Pulmonary artery endothelial cell (primary cell): ENCODE results near the gene DROSHA. TPM values are rescaled to one million over a fixed set of nuclear protein-coding genes. Genes with fewer than 3 reads are reported as not detected.
"Not testable (repeated sequence)": the region's sequence is repeated elsewhere in the genome, so short reads cannot be mapped to it uniquely, and the experiment has no call there.

Experiments
- DNase-seq: peaks from one replicate; pipeline ENCODE4 v3.0.0-alpha.2; 2011; ENCODE audit warnings: low read depth, low spot score
- total RNA-seq: library from RNA; depleted of rRNA; stranded (reverse); fragments of >200 nt; gene quantifications from 2 replicates; pipeline ENCODE4 v1.2.3, GENCODE V29; 2014

Gene DROSHA
- total RNA-seq, 1 donor from 2014 or later = 42.9 TPM

DNA sequence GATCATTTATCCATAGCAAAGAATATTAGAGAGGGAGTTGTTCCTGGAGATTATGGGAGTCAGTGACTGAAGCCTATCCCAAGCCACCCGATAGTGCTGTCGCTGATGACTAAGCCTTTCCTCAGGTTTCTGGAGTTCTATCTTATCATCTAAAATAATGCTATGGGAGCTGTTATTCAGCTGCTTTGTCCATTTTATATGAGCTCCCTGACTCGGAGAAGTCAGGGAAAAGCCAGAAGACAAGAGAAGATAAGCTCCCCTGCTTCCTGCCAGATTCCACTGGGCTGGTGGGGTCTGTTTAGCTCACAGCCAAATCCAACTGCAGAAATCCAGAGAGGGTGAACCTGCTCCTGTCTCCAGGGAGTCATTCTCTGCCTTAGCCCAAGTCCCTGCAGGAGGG lies 148.2 kb downstream of the DROSHA start:
- DNase-seq = no peak

DNA sequence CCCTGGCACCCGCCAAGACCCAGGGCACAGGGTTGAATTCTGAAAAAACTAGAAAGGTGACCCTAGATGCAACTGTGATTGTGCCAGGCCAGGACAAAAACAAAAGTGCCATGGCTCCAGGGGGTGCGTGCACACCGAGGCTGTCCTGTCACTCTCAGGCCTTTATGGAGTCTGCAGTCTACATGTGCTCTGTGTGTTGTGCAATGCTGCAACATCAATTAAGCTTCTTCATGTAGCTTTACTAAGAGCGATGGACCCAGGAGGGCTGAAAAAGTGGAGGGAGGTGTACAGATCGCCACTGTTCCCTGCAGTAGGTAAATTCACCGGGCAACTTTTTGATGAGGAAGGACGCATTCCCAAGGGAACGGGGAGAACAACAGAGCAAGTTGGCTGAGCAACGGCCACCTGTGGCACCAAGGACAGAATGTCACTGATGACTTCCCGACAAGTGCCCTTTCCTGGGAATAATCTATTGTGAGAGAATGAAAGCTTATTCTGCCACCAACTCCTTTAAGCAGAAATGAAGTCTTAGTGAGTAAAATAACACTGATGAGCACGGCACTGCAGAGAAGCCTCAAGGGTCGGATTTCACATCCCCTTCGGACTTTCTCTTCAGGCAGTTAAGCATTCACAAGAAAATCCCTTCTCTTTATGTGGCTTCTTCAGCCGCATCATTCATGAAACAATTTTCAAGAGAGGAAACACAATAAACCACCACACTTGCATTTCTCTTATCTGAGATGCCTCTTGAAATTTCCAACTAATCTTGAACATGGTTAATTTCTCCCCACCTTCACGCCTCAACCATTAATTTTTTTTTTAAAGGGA lies 149.6 kb downstream of the DROSHA start:
- no peak for DNase-seq

DNA sequence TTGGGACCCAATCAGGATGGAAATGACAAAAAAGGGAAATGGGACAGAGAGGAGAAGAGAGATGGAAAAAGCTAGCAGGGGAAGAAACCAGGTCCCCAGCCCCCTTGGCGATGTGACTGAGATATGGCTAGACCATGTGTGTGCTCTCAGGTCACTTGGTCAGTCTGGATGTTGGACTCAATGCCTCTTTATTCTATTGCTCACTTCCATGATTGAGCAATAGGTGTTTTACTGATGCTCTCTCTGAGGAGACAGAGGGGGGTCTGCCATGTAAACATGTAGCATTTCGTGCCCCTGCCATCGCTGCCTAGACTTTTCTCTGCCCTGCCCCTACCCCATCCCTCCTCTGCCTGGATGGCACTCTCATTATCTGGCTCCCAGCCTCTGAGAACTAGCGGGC lies 150.6 kb downstream of the DROSHA start:
- no peak for DNase-seq

DNA sequence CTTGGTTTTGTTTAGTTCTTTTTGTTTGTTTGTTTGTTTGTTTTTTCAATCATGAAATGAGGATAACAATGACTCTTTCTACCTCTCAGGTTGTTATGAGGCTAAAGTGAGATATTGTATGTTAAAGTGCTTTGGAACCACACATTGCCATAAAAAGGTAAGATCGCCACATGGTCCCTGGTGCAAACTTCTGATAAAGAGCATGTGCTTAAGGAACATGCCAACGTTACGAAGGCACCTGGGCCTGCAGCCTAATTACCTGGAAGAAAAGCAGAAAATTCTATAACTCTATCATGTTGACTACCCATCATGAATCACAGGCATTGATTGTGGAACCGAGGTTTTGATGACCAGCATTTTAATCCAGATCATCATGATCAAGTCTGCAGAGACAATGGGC lies 151.8 kb downstream of the DROSHA start:
- DNase-seq = no peak

DNA sequence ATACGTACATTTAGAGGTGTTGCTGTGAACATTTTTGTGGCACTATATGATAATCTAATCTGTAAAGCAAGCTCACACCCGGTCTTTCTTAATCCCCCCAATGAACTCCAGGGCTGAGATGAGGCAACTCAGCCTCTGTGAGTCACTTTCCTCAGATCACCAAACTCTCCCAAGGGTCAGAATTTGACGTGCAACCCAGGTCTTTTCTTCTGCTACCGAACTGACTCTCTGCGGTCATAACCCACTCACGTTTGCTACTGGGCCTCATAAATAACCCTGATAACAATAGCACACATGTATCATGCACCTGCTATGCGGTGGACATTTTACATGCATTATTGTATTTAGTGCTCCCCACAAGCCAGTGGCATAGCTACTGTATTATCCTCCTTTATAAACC lies 153.1 kb downstream of the DROSHA start:
- no peak for DNase-seq

DNA sequence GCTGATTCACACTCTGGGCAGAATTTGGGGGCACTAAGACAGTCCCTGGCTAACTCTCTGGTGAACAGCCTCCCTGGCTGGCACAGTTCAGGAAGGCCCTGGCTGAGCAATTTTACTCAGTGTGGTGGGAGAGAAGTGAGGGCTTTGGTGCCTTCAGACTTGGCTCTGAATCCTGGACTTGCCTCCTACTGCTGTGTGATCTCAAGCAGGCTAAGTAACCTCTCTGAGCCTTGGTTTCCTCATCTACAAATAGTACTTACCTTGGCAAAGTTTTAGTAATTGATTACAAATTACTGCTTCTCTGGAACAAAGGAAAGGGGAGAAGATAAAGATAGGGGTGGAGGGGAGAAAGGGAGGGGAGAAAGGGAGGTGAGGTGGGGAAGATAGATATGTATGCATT lies 153.8 kb downstream of the DROSHA start:
- DNase-seq = no peak

DNA sequence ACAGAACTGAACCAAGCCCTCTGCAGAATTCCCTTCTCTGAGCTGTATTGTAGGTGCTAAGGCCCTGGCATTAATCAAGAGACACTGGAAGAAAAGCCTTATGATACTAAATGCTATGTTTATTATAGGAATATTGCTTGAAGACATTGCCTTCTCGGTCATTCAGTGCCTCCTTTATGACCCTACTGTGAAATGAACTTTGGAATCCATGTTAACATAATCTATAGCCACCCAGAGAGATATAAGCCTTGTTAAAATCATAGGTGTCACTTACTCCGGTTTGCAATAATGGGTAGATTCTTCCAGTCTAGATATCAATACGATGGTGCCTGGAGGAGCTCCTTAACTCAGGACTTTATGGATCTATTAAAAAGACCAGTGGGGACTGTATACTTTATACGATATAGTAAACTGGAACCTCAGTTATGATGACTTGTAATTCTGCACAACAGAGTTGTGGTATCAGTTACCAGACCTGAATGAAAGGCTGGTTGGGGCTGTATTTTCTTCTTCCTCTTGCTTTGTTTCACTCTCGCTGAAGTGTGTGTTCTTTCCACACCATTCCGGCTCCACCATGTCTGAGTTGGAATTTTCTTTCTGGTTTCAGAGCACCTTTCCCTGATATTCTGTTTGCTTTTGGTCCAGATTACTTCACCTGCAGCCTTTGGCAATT lies 154.5 kb downstream of the DROSHA start:
- DNase-seq = no peak

DNA sequence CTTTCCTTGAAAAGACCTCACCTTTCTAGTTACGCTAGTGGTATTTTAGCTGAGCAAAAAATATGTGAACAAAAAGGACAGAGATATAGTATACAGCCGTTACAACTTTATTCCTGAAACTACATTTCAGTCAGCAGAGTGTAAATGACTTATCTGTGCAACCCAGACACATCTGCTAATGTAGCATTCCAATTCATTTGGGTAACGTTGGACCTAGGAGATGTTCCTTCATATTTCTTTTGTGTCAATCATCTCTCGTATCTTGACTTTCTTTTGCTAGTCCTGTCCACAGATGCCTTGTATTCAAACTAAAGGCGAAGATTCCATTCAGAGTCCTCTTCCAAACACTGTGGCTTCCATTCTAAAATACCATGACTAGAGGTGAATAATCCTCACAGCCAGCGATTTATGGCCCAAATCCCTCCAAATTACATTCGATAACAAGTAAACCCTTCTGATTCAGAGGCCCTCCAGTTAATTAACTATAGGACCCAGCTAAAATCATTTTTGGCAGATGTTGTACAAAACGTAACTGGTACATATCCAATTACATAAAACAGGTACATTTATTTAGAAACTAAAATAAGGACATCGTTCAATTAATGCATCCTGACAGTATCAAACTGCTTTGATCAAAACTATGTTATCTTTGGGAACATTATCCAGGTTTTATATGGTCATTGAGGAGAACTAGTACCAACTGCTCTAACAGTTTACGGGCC lies 155.7 kb downstream of the DROSHA start:
- DNase-seq = no peak

DNA sequence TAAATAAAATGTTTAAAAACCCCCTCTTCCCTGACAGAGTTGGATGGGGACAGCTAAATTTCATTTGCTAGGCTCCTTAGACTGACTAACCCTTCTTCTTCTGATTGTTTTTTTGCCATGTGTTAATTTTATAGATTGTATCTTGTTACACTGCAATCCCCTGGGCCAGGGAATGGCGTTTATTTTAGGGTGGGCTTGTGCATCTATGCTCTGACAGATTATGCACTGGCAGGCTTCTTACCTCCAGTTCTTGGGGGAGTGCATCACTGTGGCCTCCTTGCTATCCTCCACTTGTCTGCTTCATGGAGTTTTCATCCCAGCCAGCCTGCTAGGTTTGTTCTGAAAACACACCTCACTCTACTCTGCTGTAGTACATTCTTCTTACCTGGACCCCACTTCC lies 159.8 kb downstream of the DROSHA start:
- DNase-seq = no peak

DNA sequence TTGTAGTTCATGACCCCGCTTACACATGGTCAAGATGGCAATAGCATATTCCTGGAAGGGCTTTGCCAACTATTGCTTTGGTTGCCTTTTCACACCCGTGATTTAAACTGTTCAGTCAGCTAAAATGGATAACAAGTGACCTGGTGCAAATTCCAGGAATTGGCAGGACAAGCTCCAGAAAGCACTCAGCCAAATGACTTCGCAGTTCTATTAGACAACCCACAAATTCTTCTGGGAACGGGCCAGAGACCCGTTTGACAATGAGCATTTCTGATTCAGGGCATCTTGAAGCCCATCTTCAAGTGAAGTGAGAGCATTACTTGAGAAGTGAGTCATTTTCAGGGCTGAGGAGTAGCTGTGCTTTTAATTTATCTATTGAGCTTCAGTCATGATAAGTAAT lies 165.0 kb downstream of the DROSHA start:
- no peak for DNase-seq

DNA sequence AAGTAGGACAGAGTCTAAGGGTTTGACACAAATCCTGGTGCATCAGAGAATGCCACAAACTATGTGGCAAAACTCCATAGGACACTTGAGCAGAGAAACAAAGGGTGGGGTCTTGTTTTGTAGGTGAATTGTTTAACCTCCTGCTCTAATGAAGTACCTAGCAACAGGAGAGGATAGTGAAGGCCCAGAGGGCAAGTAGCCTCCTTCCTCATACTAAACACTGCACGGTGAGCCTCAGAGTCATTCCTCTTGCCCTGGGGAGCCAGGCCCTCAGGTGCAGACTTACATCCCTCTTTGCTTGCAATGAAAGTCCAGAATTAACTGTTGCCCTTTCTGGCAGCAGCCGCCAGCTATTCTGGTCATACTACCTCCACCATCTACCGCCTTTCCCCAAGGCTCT lies 166.1 kb downstream of the DROSHA start:
- no peak for DNase-seq

DNA sequence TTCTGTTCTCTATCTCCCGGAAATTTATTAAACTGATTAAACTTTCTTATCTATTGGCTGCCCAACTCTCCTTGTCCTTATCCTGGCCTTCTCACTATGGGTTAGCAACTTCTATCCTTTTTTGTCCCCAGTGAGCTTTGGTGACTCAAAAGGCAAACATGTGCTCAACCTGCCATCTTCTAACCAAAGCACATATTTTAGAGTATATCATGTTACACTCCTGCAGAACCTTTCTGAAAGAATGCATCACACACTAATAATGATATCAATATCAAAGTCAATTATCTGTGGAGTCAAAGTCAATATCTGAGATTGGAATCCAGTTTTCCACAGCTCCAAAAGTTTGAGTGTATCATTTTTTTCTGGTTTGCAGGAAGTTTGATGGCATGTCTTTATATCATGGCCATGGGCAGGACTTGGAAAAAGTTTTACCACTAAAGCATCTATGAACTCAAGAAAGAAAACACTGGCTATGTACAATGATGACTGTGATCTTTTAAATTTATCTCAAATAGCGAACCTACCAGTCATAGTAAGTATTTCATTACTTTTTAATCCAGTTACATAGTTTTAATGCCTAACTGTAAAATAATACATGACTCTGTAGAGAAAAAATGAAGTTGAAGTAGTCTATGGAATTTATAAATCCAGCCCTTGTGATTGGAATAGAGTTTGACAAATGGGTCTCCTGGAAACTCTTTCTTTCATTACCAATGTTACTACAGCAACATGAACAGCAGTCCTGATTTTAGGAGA lies 166.8 kb downstream of the DROSHA start:
- DNase-seq = no peak

DNA sequence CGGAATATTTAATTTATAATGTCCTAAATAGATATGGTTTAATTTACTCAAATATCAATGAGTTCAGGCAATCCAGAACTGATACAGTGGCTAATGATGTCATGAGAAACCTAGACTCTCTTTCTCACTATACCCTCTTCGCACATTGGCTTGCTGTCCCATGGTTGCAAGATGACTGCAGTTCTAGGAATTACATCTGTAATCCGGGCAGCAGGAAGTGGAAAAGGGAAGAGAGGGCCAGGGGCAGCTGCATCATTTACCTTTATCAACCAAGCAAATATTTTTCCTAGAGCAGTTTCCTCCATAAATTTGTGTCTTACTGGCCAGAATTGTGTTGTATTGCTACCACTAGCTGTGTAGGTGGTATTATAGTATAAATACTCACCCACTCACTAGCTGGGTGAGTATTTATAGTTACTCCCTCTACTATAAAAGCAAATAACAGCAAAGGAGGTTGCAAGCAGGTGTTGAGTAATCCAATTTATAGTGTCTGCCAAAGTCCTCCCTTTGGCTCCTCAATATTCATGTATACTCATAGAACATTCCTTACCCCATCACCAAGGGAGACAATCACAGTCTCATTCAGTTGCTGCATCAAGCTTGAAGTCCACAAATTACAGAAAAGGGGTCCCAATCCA lies 168.8 kb downstream of the DROSHA start:
- DNase-seq = no peak

DNA sequence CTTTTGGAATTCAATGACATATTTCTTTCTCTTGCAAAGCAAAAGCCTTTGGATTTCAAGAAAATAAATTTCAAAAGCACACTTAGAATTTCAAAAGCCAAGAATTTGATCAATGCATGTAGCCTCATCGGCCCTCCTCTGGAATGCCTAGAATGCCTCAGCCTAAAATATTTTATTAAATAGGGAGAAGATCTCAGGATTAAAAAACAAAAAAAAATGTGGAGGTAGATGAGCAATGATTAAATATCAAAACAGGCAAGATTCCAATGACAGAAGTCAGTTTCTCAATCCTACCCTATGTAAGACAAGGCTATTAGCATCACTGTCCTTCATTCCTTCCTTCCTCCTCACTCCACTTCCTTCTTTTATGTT lies 169.4 kb downstream of the DROSHA start:
- no peak for DNase-seq

DNA sequence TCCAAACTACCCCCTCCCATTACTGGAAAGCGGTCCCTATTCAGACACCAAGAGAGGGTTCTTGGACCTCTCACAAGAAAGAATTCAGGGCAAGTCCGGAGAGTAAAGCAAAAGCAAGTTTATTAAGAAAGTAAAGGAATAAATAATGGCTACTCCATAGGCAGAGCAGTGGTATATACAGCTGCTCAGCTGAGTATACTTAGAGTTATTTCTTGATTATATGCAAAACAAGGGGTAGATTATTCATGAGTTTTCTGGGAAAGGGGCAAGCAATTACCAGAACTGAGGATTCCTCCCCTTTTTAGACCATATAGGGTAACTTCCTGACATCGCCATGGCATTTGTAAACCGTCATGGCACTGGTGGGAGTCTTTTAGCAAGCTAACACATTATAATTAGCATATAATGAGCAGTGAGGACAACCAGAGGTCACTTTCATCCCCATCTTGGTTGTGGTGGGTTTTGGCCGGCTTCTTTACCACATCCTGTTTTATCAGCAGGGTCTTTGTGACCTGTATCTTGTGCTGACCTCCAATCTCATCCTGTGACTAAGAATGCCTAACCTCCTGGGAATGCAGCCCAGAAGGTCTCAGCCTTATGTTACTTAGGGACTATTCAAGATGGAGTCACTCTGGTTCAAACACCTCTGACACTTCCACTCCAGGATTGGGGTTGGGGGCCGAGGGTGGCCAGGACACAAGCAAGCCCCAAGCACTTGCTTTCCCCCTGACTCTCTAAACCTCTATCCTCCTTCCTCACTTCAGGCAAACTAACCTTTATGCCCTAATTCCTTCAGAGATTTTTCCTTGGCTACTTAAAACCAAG lies 170.0 kb downstream of the DROSHA start:
- not testable (repeated sequence) for DNase-seq

DNA sequence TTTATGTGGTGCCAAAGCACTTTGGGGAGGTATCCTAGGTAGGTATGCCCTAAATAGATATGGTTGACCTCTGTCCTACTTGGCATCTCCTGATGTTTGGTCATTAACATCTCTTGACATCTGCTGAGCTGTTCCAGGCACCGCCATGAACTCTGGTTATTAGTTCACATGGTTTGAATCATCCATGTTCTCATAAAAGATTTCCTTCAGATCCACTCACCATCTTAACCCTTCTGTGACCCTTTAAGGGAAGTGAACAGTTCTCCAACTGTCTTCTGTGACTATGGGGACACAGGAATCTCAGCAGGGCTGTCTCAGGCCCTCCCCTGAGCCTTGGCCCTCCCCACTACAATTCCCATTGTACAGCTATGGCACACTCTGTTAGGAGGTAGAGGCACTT lies 170.7 kb downstream of the DROSHA start:
- no peak for DNase-seq

DNA sequence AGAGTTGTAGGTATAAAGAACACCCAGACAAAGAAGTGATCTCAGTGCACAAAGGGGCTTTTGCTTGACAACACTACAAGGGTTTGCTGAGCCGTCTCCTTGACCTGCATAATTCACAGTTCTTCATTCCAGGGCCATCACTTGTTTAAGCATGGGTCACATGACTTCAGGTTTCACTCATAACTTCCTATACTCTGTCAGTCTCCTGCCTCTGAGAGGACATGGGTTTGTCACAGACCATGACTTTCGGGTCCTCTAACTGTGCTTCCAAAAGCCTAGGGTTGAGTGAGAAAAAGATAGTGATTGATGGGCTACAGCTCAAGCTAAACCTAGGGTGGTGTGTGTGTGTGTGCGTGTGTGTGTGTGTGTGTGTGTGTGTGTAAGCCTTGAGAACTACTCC lies 172.1 kb downstream of the DROSHA start:
- DNase-seq = no peak

DNA sequence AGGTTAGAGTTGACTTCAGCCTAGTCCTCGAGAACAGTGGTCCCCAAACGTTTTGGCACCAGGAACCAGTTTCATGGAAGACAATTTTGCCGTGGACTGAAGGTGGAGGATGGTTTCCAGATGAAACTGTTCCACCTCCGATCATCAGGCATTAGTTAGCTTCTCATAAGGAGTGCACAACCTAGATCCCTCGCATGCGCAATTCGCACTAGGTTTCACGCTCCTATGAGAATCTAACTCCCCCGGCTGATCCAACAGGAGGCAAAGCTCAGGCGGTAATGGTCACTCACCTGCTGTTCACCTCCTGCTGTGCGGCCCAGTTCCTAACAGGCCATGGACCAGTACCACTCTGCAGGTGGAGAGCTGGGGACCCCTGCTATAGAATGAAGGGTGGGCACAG lies 174.9 kb downstream of the DROSHA start:
- no peak for DNase-seq

DNA sequence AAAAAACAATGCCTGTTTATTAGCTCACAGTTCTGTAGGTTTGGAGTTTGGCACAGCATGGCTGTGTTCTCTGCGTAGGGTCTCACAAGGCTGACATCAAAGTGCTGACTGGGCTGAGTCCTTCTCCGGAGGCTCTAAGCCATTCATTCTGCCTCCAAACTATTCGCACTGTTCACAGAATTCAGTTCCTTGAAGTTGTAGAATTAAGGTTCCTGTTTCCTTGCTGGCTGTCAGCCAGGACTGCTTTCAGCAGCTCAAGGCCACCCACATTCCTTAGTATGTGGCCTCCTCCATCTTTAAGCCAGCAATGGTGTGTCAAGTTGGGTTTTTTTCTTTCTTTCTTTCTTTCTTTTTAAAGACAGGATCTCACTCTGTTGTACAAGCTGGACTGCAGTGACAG lies 176.6 kb downstream of the DROSHA start:
- no peak for DNase-seq
